Stimulated activated CD4-positive, alpha-beta T cell treated with anti-CD3 and anti-CD28 coated beads, Interleukin-1b, Interleukin-23, amount 100 ng/mL, for 48 hours (primary cell): ENCODE data around the gene TEX29.

Experiments used
- DNase-seq: peaks from one replicate; pipeline ENCODE4 v3.0.0-alpha.2; 2020

TEX29 gene

DNA sequence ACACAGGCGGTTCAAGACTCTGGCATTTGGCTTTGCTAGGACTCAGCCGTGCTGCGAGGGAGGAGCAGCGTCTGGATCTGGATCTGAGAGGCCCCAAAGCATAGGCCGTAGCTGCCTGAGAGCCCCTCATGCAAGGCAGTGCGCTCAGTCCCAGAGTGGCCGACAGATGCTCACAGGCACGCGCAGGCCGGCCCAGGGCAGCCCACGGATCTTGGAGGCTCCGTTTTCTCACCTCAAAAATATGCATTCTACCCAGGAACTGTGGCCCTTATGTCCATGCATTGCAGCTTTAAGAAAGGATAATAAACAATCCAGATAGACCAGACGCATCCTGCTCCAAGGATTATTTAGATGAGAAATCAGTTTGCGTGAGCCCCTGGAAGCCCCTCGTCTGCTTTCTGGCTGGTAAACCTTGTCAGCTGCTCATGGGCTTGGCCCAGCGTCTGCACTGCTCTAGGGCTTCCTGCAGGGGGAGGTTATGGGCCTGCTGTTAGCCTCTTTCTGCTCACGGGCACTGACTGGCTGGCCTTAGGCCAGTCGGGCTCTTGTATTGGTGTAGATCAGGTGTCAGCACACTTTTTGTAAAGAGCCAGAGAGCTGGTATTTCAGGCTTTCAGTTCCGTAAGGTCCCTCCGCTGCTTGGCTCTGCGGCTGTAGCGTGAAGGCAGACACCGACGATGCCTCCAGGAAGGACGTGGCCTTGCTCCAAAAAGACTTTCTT lies 24.2 kb downstream of the TEX29 start:
- no peak for DNase-seq

DNA sequence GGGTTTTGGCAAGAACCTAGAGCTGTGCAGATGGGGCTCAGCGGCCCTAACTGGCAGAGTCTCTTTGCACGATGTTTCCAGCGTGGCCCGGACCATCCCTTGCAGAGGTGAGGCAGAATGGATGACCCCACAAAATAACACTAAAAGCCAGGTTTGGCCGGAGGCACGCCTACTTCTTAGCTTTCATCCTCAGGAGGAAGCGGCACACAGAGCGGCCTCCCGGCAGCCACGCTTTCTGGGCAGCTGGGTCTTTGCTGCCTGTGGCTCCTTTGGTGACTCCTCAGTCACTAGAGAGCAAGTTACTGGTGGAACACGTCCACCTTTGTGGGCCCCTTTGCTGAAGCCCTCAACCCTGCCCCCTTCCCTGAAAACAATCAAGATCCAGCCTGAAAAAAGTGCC lies 25.2 kb downstream of the TEX29 start:
- DNase-seq: no peak

DNA sequence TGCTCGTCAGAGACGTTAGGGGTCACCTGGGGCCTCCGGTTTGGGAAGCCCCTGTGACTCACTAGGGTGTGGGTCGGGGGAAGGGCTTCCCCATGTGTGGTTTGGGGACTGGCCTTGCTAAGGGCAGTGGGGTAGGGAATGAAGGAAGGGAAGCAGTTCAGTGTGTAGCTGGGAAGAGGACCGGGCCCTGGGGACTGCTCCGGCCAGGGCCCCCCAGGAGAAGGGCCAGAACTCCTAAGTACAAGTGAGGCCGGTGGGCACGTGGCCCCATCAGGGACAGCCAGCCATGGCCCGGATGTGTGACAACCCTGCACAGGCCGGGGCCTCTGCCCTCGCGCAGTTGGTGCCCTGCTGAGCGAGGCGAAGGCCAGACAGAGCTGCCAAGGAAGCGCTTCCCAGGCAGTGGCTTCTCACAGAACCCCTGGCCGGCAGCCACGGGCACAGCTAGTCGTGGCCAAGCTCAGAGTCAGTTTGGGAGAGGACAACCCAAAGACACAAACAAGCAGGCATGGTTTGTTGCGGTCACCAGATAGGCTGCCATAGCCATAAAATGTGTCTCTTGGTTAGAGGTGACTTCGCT lies 25.7 kb downstream of the TEX29 start:
- DNase-seq: no peak

DNA sequence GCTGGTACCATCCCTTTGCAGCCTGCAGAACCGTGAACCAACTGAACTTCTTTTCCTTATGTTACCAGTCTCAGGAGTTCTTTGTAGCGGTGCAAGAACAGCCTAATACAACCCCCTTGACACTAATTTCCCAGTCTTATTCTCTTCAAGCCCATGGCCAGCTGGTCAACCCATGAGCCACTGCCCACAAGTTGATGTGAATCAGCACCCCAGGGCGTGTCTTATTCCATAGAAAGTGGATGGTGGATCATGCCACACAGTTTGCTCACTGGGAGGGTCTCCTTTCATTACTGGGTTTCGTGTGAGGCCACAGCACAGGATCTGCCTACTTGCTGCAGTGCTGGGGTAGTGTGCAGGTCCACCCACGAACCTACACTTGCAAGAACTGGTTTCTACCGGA lies 27.0 kb downstream of the TEX29 start:
- DNase-seq: no peak

DNA sequence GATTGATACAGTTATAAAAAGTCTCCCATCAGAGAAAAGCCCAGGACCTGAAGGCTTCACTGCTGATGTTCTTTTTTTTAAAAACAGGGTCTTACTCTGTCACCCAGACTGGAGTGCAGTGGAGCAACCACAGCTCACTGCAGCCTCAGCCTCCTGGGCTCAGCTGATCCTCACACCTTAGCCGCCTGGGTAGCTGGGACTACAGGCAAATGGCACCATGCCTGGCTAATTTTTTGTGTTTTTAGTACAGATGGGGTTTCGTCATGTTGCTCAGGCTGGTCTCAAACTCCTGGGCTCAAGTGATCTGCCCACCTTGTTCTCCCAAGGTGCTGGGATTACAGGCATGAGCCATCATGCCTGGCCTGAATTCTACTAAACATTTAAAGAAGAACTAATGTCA lies 33.1 kb downstream of the TEX29 start:
- no peak for DNase-seq

DNA sequence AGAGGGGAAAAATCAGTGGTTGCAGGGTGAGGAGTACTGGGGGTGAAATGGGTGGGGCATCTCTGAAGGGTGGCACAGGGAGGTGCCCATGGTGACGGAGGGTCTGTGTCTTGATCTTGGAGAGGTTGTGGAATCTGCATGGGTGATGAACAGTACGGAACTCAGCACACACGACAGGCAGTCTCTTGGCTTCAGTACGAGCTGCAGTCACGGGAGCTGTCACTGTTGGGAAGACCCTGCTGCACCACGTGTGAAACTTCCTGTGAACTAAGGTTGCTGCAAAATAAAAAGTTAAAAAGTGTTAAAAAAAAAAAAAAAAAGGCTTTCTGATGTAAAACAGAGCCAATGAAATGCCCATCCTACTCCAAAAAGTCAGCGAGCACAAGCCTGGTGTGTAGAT lies 34.3 kb downstream of the TEX29 start:
- no peak for DNase-seq

DNA sequence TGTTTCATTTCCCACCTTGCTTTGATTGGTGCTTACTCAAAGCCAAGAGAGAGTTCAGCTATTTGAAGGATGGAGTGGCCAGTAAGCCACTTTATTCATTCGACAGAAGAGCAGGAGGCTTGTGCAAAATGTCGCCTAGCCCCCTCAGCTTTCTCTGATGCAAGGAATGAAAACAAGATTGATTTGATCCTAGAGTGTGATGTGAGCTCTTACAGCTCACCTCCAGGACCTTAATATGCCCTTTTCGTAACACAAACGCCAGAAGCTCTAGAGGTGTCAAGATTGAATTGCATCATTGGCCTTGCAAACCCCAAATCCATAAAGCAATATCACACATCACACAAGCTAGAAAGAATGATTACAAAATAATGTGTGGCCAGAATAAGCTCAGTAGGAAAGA lies 36.4 kb downstream of the TEX29 start:
- DNase-seq: no peak

DNA sequence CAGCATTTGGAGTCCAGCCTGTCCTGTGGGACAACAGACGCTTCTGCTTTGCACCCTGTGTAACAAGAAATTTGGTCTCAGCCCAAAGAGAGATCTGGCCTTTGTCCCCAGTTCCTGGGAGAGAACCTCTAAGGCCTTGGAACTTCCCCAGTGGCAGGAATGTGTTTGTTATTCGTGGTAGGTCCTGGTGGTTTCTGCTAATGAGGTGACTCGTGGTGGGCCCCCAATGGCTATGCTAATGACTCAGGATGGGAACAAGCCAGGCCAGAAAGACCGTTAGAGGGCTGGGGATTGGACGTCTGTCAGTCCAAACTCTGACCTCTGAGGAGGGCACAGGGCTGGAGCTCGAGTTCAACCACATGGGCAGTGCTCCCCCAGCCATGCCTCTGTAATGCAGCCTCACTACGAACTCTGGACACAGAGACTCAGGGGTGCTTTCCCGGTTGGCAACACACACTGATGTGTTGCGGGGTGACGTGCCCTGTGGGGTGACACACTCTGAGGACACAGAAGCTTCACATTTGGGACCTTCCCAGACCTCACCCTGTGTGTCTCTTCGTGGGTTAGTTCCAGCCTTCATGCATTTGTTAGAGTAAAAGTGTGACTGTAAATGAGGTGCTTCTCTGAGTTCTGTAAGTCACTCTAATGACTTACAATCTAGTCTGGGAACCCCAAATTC lies 38.9 kb downstream of the TEX29 start:
- no peak for DNase-seq

DNA sequence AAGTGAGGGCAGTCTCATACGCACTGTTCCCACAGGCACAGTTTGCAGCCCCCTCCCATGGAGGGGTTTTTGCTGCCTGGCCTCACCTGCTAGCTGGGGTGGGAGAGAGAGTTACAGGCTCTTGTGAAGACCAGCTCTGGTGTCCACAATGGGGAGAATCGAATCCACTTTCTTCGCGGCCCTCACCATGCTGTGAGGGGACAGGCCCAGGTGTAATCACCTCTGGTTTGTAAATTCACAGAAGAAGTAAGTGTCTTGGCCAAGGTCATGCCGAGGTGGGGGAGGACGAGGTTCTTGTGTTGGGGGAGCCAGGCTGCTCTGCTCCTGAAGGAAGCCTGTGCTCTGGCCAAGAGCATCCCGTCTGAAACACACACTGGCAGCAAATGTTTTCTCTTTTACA lies 39.5 kb downstream of the TEX29 start:
- DNase-seq: no peak

DNA sequence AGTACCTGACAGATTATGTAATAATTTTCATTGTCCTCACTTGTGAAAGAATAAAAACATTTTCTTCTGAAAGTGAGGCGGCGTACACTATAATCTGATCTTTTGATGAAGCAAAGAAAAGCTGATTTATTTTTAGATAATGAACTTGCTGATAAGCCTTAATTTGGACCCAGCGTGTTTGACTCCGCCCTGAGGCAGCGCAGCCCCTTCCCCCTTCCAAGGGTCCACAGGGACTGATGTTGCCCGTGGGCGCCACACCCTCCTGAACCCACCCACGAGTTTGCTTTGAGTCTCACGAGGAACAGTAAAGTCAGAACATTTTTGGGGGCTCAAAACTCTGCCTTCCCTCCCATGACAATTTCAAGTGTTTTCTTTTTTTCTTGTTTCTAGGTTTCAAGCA lies 40.0 kb downstream of the TEX29 start:
- no peak for DNase-seq

DNA sequence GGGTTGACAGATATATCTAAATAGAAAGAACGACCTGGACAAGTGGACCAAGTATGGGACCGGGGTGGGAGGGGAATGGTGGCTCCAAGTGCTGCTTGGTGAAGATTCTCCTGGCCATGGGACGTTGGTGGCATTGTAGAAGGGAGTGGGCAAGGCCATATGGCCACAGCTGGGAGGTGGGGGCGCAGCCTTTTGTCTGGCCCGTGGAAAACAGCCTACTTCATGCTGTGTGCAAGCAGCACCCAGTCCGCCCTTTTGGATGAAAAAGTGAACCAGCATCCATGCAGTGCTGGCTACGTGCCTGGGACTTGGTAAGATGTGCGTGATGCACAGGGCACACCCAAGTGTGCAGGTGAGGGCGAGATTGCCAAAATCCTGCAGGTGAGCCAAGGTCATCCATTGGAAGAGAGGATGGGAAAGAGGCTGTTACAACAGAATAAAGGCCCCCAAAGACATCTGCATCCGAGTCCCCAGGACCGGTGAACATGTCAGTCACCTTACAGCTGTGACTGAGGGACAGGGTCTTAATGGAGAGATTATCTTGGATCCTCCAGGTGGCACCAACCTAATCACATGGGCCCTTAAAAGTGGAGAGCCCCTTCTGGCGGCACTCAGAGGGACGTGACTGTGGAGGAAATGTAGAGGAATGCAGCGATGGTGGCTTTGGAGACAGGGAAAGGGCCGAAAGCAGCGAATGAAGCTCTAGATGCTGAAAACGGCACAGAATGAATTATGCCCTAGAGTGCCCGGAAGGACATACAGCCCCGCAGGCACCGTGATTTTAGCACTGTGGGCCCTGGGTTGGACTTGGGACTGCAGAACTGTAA lies 40.8 kb downstream of the TEX29 start:
- DNase-seq: no peak

DNA sequence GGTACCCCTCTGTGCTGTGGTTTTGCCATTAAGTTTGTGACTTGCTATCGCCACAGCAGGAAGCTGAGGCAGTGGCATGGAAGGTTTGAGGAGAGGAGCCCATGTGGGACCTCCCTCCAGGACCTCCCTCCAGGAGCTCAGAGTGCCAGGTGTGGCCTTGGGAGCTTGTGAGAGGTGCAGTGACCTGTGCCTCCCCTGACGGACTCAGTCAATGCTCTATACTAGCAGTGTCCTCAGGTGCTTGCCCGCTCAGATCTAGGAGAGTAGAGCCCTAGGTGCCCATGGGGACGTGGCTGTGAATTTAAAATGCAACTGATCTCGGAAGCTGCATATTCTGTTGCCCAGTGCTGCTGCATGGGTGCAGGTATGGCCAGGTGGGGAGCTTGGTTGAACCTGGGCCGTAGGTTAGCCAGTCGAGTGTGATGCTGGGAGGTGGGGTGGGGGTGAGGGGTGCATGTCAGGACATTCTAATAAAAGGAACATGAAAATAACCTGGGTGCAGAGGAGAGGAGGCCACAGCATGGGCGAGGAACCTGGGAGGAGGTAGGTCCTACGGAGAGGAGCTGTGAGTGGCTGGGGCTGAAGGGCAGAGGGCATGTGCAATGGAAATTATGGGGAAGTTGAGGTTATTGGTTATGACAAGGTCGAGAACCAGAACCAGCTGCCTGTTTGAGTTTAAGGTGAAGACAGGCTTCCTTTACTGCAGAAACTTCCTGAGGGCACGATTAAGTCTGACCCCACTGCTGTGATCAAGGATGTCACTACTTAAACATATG lies 41.6 kb downstream of the TEX29 start:
- DNase-seq: no peak

DNA sequence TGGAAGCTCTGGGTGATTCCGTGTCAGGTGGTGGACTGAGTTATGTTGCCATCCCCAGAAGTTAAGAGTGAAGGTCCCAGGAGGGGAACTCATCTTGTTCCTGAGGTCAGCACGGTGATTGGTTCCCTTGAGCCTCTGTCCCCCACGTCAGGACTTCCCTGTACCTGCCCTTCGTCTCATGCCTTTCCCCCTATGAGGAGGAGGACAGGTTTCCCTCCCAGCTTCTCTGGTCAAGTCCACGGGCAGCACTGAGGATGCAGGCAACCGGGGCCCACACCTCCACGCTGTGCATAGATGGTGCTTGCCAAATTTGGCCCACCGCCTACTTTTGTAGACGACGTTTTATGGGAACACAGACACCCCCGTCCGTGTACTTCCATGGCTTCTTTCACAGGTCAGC lies 42.7 kb downstream of the TEX29 start:
- DNase-seq: no peak

DNA sequence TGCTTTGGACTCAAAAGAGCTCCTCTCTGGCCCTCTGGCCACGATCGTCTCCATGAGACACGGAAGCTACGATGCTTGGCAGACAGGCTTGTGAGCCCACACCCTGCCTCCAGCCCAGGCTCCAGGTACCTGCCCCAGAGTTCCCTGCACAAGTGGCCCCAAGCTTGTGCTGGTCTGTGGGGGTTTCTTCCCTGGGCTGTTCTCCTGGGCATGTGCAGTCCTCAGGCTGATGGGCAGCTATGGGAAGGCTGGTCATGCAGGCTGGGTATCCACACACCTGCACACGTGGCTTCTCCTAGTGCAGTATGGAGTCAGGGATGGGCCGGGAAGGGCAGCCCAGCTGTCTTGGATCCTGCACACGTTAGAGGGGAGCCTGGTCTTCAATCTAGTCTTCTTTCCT lies 43.1 kb downstream of the TEX29 start:
- no peak for DNase-seq

DNA sequence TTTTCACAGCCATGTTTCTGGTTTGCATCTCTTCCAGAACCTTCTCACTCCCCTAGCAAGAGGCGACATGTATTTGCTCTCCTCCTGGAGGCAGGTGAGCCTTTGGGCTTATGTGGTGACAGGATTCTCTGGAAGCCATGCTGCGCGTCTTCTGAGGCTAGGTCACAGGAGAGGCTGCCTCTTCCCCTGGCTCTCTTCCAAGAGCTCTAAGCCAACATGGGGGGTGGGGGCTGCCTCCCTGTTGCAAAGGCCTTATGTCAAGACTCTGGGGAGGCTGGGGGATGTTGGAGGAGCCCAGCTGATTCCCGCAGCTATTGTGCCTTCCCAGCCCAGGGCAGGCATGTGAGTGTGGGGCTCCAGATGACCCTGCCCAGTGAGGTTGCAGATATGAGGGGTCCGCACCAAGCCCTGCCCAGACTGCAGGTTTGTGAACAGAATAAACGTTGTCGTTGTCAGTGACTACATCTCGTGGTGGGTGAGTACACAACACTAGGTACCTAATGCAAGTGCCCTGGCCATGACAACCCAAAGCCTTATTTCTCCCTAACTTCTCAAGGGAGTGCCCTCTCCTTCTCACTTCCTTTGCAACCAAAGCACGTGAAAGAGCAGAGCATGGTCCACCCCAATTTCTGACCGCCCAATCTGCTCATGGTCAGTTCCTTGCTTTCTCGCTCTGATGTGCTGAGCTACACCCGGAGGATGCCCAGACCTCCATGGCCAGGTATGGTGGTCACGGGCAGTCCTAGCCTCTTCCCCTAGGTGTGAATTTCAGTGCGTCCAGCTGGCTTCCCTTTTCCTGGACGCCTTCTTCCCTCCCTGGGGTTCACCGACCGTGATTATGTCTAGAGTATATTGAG lies 44.9 kb downstream of the TEX29 start:
- DNase-seq: no peak

DNA sequence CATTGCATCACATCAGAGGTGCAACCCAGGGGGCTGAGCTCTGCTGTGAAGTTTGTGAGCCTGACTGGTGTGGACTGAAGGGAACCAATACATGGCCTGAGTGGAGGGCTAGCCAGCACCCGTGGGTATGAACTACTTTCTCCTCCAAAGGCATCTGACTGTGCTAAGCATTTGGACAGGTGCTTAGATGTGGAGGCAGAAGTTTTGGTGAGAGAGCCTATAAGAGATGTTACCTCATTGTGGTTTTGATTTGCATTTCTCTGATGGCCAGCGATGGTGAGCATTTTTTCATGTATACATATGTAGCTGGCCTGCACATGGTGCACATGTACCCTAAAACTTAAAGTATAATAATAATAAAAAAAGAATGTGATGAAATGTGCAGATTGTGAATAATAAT lies 46.9 kb downstream of the TEX29 start:
- DNase-seq: no peak

DNA sequence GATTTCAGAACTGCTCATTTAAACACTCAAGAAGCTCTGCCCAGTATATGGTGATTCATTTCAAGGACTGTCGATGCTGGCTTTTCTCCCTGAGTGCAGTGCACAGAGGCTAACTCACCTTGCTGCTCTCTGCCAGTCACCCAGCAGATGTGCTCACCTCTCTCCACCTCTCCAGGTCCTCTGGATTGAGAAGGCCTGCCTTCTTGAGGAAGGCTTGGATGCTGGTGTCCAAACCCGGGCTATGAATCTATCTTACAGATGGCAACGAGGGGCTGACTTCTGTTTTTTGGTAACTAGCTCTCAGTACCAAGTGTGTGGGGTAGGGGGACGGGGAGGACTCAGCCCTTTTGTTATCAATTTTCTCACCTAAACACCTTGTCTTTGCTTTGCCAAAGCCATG lies 47.6 kb downstream of the TEX29 start:
- DNase-seq: no peak

DNA sequence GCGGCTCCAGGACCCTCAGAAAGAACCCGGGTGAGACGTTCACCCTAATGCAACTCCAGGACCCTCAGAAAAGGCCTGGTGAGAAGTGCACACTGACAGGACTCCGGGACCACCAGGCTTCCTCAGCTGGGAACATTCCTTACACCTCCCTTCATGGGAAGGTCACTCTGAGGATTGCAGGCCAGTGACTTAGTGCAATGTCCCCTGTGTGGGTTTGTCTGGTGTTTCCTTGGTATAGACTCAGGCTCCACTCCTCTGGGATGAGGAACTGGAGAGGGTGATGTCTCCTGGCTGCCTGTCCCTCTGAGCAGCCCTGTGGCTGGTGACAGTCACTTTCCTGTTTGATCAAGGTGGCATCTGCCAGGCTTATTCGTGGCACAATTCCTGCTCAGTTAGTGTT lies 49.7 kb downstream of the TEX29 start:
- DNase-seq: no peak

DNA sequence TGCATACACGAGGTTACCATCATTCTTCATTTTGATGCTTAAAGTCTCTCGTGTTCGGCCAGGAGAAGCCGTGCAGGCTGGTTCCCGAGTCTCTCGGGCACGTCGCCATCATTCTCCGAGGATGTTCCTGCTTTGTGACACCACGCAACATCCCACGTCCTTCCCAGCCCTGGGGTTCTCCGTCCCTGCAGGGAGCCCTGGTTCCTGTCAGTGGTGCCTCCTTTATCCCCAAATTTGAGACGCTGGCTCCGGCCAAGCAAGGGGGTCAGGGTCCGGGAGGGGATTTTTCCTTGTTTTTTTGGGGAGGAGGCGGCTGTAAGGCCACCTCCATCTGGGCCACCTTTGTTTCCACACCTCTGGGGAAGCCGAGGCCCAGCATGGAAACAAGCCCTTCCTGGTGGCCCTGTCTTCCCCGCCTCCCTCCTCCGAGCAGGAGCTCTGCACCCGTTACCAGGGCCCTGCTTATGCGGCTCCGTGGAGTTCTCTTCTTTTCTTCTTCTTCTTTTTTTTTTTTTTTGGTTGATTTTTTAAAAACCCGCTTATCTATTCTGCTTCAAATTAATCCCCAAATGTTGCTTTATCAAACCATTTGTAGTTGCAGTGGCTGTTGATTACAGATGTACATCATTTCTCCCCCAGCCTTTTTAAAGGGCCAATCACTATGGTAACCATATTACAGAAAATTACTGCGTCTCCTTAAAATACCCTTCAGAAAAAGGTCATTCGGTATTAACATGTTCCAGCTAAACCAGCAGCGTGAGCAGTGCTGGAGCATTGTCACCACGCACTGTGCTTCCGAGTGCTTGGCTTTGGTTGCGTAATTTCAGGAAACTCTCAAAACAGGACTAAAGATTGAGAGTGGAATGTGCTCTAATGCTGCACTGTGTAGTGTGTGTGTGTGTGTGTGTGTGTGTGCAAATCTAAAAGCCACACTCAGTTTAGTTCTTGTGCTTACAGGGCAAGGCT lies 50.4 kb downstream of the TEX29 start:
- no peak for DNase-seq

DNA sequence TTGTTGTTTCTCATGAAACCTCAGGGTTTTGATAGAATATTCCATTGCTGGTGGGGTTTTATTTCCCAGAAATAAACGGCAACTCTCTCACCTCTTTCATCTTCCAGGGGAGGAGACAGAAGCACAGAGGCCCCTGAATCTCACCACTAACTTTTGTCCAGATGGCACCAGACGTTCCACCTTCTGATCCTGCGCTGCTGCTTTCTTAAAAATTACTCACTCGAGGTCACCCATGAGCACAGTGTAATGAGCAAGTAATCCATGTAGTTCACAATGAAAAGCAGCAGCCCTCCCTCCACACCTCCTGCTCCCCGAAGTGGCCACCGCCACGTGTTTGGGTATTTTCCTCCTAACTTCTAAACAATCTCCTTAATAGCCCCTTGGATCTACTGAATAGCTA lies 51.3 kb downstream of the TEX29 start:
- no peak for DNase-seq
